Medulla oblongata (tissue), 1 donor: ENCODE results near the gene RDX.
"Not testable (repeated sequence)": the region's sequence is repeated elsewhere in the genome, so short reads cannot be mapped to it uniquely, and the experiment has no call there.

Source experiments
- DNase-seq: peaks from one replicate; pipeline ENCODE4 v3.0.0-alpha.2; 2015; ENCODE audit errors: extremely low spot score

Gene RDX

GRCh38 chr11:110305169-110306018 lies 9.0 kb upstream of the RDX start:
- no peak for DNase-seq

GRCh38 chr11:110303414-110303826 lies 7.0 kb upstream of the RDX start:
- DNase-seq = no peak

- DNase-seq = no peak
These were observed 5.2 kb upstream of the RDX start for GRCh38 chr11:110301577-110301976.

GRCh38 chr11:110301032-110301431 lies 4.6 kb upstream of the RDX start:
- DNase-seq = no peak

- no peak for DNase-seq
These were observed 2.8 kb upstream of the RDX start for GRCh38 chr11:110299006-110299785.

GRCh38 chr11:110298301-110298765 lies 1.9 kb upstream of the RDX start:
- DNase-seq = no peak

- no peak for DNase-seq
These were observed 1.4 kb upstream of the RDX start for GRCh38 chr11:110297726-110298300.

- peak; percentile 31 for DNase-seq
These were observed 787 bp upstream of the RDX start for GRCh38 chr11:110297076-110297725.

- peak; percentile 69 for DNase-seq
These were observed 736 bp downstream of the RDX start for GRCh38 chr11:110295531-110296225.

- peak; percentile 65 for DNase-seq
These were observed 1.3 kb downstream of the RDX start for GRCh38 chr11:110295086-110295485.

GRCh38 chr11:110294509-110294908 lies 1.9 kb downstream of the RDX start:
- peak; percentile 54 for DNase-seq

GRCh38 chr11:110293389-110293788 lies 3.0 kb downstream of the RDX start:
- DNase-seq = peak; percentile 28

GRCh38 chr11:110292146-110292545 lies 4.3 kb downstream of the RDX start:
- DNase-seq = not testable (repeated sequence)

- no peak for DNase-seq
These were observed 5.7 kb downstream of the RDX start for GRCh38 chr11:110290591-110291334.

GRCh38 chr11:110289472-110289871 lies 6.9 kb downstream of the RDX start:
- no peak for DNase-seq

GRCh38 chr11:110287537-110287936 lies 8.9 kb downstream of the RDX start:
- no peak for DNase-seq

- no peak for DNase-seq
These were observed 9.9 kb downstream of the RDX start for GRCh38 chr11:110286298-110287040.

- no peak for DNase-seq
These were observed 12.6 kb downstream of the RDX start for GRCh38 chr11:110283862-110284261.

GRCh38 chr11:110280595-110280994 lies 15.8 kb downstream of the RDX start:
- DNase-seq = not testable (repeated sequence)

GRCh38 chr11:110279881-110280280 lies 16.5 kb downstream of the RDX start:
- DNase-seq = no peak
